ENCODE measurements around the gene BBS9. TPM values are rescaled to one million over a fixed set of nuclear protein-coding genes. Genes with fewer than 3 reads are reported as not detected.

BBS9 gene
- total RNA-seq, 4 donors from 2014 or later, result 11.3 to 28.5 (median 20.7) TPM

DNA sequence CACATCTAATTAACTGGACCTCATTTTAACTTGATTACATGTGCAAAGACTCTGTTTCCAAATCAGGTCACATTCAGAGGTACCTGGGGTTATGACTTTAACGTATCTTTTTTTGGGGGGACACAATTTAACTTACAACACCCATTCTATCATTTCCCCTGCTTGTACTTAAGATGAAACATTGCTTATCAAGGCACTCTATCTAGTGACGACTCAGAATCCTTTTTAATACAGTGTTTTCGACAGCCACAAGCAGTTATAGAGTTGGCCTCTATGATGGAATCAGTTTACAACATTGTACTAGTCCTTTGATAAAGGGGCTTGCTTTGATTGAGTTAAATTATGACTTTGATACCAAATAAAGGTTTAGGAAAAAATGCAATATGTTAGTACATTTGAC, 22.7 kb downstream of the BBS9 start:
- ATAC-seq (ENCODE audit: low FRiP score) (no peak), DNase-seq (ENCODE audit: low spot score) (no peak)
- no peak for TF ChIP-seq CTCF (IDR thresholded peaks at IDR 0.05)

DNA sequence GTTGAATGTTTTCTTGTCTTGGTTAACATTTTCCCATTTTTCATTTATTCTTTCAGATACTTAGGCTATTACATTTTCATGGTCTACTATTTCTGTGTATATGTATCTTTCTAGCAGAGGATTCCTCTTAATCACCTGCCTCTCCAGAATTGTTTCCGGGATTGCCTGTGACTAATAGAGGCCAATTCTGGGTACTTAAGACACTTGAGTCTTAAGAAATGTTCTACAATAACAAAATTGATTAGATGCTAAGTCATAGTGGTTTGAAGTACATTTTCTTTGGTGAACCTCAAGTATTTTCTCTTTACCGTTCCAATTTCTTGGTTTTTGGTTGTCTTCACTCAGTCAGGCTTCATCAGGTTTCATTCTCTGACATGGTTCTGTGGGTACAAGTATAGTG, 26.4 kb downstream of the BBS9 start:
- TF ChIP-seq CTCF (IDR thresholded peaks at IDR 0.05), result no peak
- ATAC-seq (ENCODE audit: low FRiP score), result no peak
- no peak for DNase-seq (ENCODE audit: low spot score)

DNA sequence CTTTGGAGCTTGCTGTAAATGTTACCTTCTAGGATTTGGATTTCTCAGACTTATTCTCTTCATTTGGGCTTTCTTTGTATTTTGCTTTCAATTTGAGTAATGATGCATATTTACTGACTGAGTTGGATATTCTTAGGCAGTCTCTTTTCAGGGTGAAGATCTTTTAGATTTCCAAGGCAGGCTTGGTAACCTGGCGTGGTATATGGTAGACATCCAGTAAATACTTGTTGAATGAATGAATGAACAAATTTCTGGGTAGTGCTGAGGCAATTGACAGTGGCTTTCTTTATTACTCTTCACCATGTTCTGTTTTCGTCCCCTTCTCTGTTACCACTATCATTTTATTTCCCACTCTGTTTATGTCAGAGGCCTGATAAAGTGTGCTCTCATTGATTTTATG, 27.1 kb downstream of the BBS9 start:
- DNase-seq (ENCODE audit: low spot score) (no peak), ATAC-seq (ENCODE audit: low FRiP score) (no peak)
- no peak for TF ChIP-seq CTCF (IDR thresholded peaks at IDR 0.05)

DNA sequence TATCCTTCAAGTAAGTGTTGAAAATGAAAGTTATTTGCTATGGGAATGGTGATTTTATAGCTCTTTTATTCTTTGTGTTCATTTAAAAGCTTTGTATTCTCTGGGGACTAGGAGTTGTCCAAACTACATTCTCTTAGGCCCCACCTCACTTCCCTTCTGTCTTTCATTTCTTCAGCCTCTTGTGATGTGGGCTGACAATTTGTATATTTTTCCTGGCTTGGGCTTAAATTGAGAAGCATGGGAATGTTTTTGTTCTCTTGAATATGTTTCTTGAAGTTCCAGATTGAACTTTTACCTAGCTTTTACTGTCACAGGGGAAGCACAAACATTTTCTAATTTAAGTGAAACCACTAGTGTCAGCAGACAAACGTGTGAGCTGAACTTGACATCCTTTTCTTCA, 27.9 kb downstream of the BBS9 start:
- no peak for DNase-seq (ENCODE audit: low spot score)
- no peak for ATAC-seq (ENCODE audit: low FRiP score)
- no peak for TF ChIP-seq CTCF (IDR thresholded peaks at IDR 0.05)

DNA sequence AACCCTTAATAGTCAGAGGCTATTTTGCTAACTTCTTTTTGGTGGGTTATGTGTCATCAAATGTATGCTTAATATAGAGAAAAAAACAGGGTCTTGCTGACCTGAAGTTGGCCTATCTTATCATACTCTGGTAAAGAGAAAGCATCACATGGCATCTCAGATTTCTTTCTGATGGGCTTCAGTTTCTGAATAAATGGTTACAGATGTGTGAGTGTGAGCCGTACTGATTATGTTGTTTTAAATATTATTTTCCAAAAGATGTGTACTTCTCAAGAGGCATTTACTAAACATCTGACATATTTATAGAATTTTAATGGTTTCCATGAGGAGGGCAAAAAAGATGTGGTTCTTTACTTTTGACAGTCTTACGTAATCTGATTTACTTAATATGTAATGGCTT, 28.4 kb downstream of the BBS9 start:
- no peak for ATAC-seq (ENCODE audit: low FRiP score)
- no peak for DNase-seq (ENCODE audit: low spot score)
- no peak for TF ChIP-seq CTCF (IDR thresholded peaks at IDR 0.05)

- no peak for DNase-seq (ENCODE audit: low spot score)
- no peak for ATAC-seq (ENCODE audit: low FRiP score)
- TF ChIP-seq CTCF (IDR thresholded peaks at IDR 0.05), result no peak
Measured at GRCh38 chr7:33177876-33178275, 48.5 kb downstream of the BBS9 start.

DNA sequence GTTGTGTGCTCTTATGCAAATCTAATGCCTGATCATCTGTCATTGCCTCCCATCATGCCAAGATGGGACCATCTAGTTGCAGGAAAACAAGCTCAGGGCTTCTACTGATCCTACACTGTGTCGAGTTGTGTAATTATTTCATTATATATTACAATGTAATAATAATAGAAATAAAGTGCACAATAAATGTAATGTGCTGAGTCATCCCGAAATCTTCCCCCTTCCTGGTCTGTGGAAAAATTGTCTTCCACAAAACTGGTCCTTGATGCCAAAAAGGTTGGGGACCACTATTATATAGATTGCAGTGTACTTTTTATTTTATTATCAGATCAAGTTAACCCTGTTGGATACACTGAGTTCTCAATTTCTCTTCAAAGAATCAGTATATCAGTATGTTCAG, 50.2 kb downstream of the BBS9 start:
- ATAC-seq (ENCODE audit: low FRiP score), result no peak
- TF ChIP-seq CTCF (IDR thresholded peaks at IDR 0.05), result no peak
- DNase-seq (ENCODE audit: low spot score), result no peak
